Stimulated activated CD8-positive, alpha-beta memory T cell treated with anti-CD3 and anti-CD28 coated beads, Interleukin-12 subunit alpha, Interleukin-12 subunit beta, amount 100 ng/mL, for 24 hours (primary cell): ENCODE data around the gene LRRC37A2.
"Not testable (repeated sequence)": the region's sequence is repeated elsewhere in the genome, so short reads cannot be mapped to it uniquely, and the experiment has no call there.

Experiments used
- DNase-seq: peaks from one replicate; pipeline ENCODE4 v3.0.0-alpha.2; 2020; ENCODE audit errors: extremely low read depth

LRRC37A2 gene

GRCh38 chr17:46512168-46512567 is at the start of gene LRRC37A2:
TSS of gene LRRC37A2 (plus strand) at chr17:46512468. CDS start at chr17:46512713, 245 bp downstream.
- DNase-seq: not testable (repeated sequence)

- DNase-seq: not testable (repeated sequence)
Observed at GRCh38 chr17:46467618-46468017, 44.6 kb upstream of the LRRC37A2 start.

GRCh38 chr17:46474489-46474888 is 37.8 kb upstream of the LRRC37A2 start:
- DNase-seq: not testable (repeated sequence)

- not testable (repeated sequence) for DNase-seq
Observed at GRCh38 chr17:46475583-46475982, 36.7 kb upstream of the LRRC37A2 start.

GRCh38 chr17:46478823-46479222 is 33.4 kb upstream of the LRRC37A2 start:
- DNase-seq: not testable (repeated sequence)

- DNase-seq: not testable (repeated sequence)
Observed at GRCh38 chr17:46481310-46481709, 31.0 kb upstream of the LRRC37A2 start.

- not testable (repeated sequence) for DNase-seq
Observed at GRCh38 chr17:46492021-46492420, 20.2 kb upstream of the LRRC37A2 start.

GRCh38 chr17:46499437-46500139 is 12.7 kb upstream of the LRRC37A2 start:
- not testable (repeated sequence) for DNase-seq

- DNase-seq: not testable (repeated sequence)
Observed at GRCh38 chr17:46505896-46506295, 6.4 kb upstream of the LRRC37A2 start.

- DNase-seq: not testable (repeated sequence)
Observed at GRCh38 chr17:46534716-46535115, 22.4 kb downstream of the LRRC37A2 start.

GRCh38 chr17:46548607-46549006 is 36.3 kb downstream of the LRRC37A2 start:
- DNase-seq: not testable (repeated sequence)

GRCh38 chr17:46559155-46559554 is 46.9 kb downstream of the LRRC37A2 start:
- DNase-seq: not testable (repeated sequence)

GRCh38 chr17:46560048-46560447 is 47.8 kb downstream of the LRRC37A2 start:
- DNase-seq: not testable (repeated sequence)

GRCh38 chr17:46566284-46566683 is 54.0 kb downstream of the LRRC37A2 start:
- not testable (repeated sequence) for DNase-seq

GRCh38 chr17:46566980-46567379 is 54.7 kb downstream of the LRRC37A2 start:
- not testable (repeated sequence) for DNase-seq

- DNase-seq: not testable (repeated sequence)
Observed at GRCh38 chr17:46571796-46572195, 59.5 kb downstream of the LRRC37A2 start.

- peak; percentile 39 for DNase-seq
Observed at GRCh38 chr17:46579083-46580075, 67.1 kb downstream of the LRRC37A2 start, which contains the start of gene ARL17A. TSS of gene ARL17A (minus strand) at chr17:46579691. CDS start at chr17:46576322, 3,369 bp downstream.

GRCh38 chr17:46580082-46580481 is 67.8 kb downstream of the LRRC37A2 start:
- not testable (repeated sequence) for DNase-seq

- not testable (repeated sequence) for DNase-seq
Observed at GRCh38 chr17:46585444-46585843, 73.2 kb downstream of the LRRC37A2 start.

GRCh38 chr17:46590157-46591146 is 78.2 kb downstream of the LRRC37A2 start, which contains the start of gene NSF:
TSS of gene NSF (plus strand) at chr17:46590669. CDS start at chr17:46590776, 107 bp downstream.
- DNase-seq: not testable (repeated sequence)

GRCh38 chr17:46591332-46591731 is 79.1 kb downstream of the LRRC37A2 start:
- not testable (repeated sequence) for DNase-seq
